B cell (primary cell): ENCODE measurements around the gene KIAA0825. TPM values are rescaled to one million over a fixed set of nuclear protein-coding genes. Genes with fewer than 3 reads are reported as not detected.

Experiments used
- ATAC-seq: fragments of 200-7000 bp; cut with Tn5 transposase; one replicate; pipeline ENCODE4 v1.10.0; 2021; ENCODE audit warnings: low read depth, mild to moderate bottlenecking, moderate number of reproducible peaks, moderate library complexity
- CTCF ChIA-PET: fragments of 350-600 bp; sonication (Branson Sonifier 250); formaldehyde crosslinking; loops from one replicate; lab custom pipeline; 2021; ENCODE audit warnings: antibody characterized with exemption, inconsistent platforms; lab: Charles Lee
- POLR2A ChIA-PET: fragments of 350-600 bp; sonication (Branson Sonifier 250); formaldehyde crosslinking; loops from one replicate; lab custom pipeline; 2021; ENCODE audit warnings: antibody characterized with exemption; lab: Charles Lee
- DNase-seq: peaks from one replicate; pipeline ENCODE4 v3.0.0; 2013
- H2AFZ ChIP-seq: 2 replicates; pipeline ENCODE4 v1.6.1; 2012; ENCODE audit warnings: mild to moderate bottlenecking, low read depth, low read length; ENCODE audit not compliant: insufficient read depth, poor library complexity, severe bottlenecking
- H3K27ac ChIP-seq, 2 donors: 1 replicate in 1 of 2; 2 replicates in 1 of 2; pipeline ENCODE4 v1.5.1; 2012 to 2013; ENCODE audit warnings: low read length in 2 of 2, mild to moderate bottlenecking in 2 of 2, moderate library complexity in 1 of 2
- H3K27me3 ChIP-seq, 4 experiments: fragments of 200-600 bp in 1 of 4; sonication (generic) in 1 of 4; replicated peaks in 1 of 4; 1 replicate in 2 of 4; 2 replicates in 2 of 4; pipeline versions ENCODE4 v1.6.1 to v1.7.0; 2013 to 2016; ENCODE audit warnings: low read length in 3 of 4, mild to moderate bottlenecking in 2 of 4, mixed read lengths in 1 of 4, moderate library complexity in 1 of 4; ENCODE audit not compliant: insufficient read depth in 4 of 4, control insufficient read depth in 3 of 4; ENCODE audit errors: control extremely low read depth in 1 of 4
- H3K36me3 ChIP-seq, 2 experiments: replicated peaks in 1 of 2; 1 replicate in 1 of 2; 2 replicates in 1 of 2; pipeline versions ENCODE4 v1.6.1 to v1.7.1; 2013; ENCODE audit warnings: low read length in 1 of 2; ENCODE audit not compliant: insufficient read depth in 2 of 2, control insufficient read depth in 1 of 2; ENCODE audit errors: control extremely low read depth in 1 of 2, extremely low read depth in 1 of 2
- H3K4me1 ChIP-seq, 2 donors: fragments of 200-600 bp in 1 of 2; sonication (generic) in 1 of 2; 1 replicate in 1 of 2; 2 replicates in 1 of 2; pipeline versions ENCODE4 v1.5.1 to v1.6.1; 2013 to 2017; ENCODE audit warnings: low read length in 2 of 2; ENCODE audit not compliant: control insufficient read depth in 2 of 2, insufficient read depth in 2 of 2
- H3K4me2 ChIP-seq: replicated peaks from 2 replicates; pipeline ENCODE3; 2012; ENCODE audit warnings: mild to moderate bottlenecking, low read depth, low read length; ENCODE audit not compliant: poor library complexity, severe bottlenecking
- H3K4me3 ChIP-seq, 5 experiments: fragments of 200-600 bp in 1 of 5; sonication (generic) in 1 of 5; 1 replicate in 3 of 5; 2 replicates in 2 of 5; pipeline versions ENCODE4 v1.5.1 to v1.7.0; 2011 to 2016; ENCODE audit warnings: low read length in 4 of 5, mild to moderate bottlenecking in 4 of 5, low read depth in 2 of 5, control low read depth in 1 of 5, moderate library complexity in 1 of 5; ENCODE audit not compliant: insufficient read depth in 1 of 5; ENCODE audit errors: control extremely low read depth in 1 of 5, extremely low read depth in 1 of 5
- H3K79me2 ChIP-seq: fragments of 200-600 bp; sonication (generic); one replicate; pipeline ENCODE4 v1.6.0; 2016; ENCODE audit warnings: low read length; ENCODE audit not compliant: control insufficient read depth, insufficient read depth
- H3K9ac ChIP-seq: fragments of 200-600 bp; sonication (generic); 2 replicates; pipeline ENCODE4 v1.6.1; 2017; ENCODE audit warnings: mild to moderate bottlenecking, low read length, moderate library complexity
- H3K9me3 ChIP-seq, 3 donors: one replicate each; pipeline versions ENCODE4 v1.6.1 to v1.7.1; 2013; ENCODE audit warnings: low read length in 2 of 3; ENCODE audit not compliant: control insufficient read depth in 2 of 3, insufficient read depth in 1 of 3; ENCODE audit errors: control extremely low read depth in 1 of 3
- H4K20me1 ChIP-seq: 2 replicates; pipeline ENCODE4 v1.6.0; 2012; ENCODE audit warnings: mild to moderate bottlenecking, low read length; ENCODE audit not compliant: insufficient read depth, control insufficient read depth, poor library complexity, severe bottlenecking
- H3K27ac Mint-ChIP-seq: one replicate; pipeline ENCODE4 v1.8.0; 2021; ENCODE audit warnings: mixed read lengths
- H3K27me3 Mint-ChIP-seq: one replicate; pipeline ENCODE4 v1.8.0; 2021; ENCODE audit warnings: mixed read lengths
- H3K4me1 Mint-ChIP-seq: one replicate; pipeline ENCODE4 v1.8.0; 2021; ENCODE audit warnings: mixed read lengths
- H3K4me3 Mint-ChIP-seq: one replicate; pipeline ENCODE4 v1.8.0; 2021; ENCODE audit warnings: mixed read lengths
- H3K9me3 Mint-ChIP-seq: one replicate; pipeline ENCODE4 v1.8.0; 2022; ENCODE audit warnings: mixed read lengths; ENCODE audit not compliant: insufficient read depth
- CTCF ChIP-seq: fragments of 200-600 bp; IDR thresholded peaks from one replicate; pipeline ENCODE4 v1.8.0; 2022; ENCODE audit warnings: antibody characterized with exemption, mild to moderate bottlenecking
- EZH2 ChIP-seq: IDR thresholded peaks from 2 replicates; pipeline ENCODE4 v1.6.1; 2012; ENCODE audit warnings: borderline replicate concordance, low read depth, mild to moderate bottlenecking, moderate library complexity, low read length; ENCODE audit not compliant: insufficient read depth, poor library complexity, severe bottlenecking
- WGBS: methylation state at CpG from one replicate; pipeline ENCODE4 v1.1.5; 2013; ENCODE audit warnings: missing lambda C conversion rate; ENCODE audit not compliant: insufficient coverage; 5-methylcytosine and 5-hydroxymethylcytosine counted together
- intact Hi-C: fragments of 100-400 bp; cut with micrococcal nuclease; formaldehyde crosslinking; loops from one replicate; pipeline ENCODE4 v1.10.0; 2022
- polyA plus RNA-seq: library from polyadenylated mRNA; depleted of rRNA; stranded (reverse); fragments of >200 nt; gene quantifications from 2 replicates; pipeline ENCODE4 v1.2.3, GENCODE V29; 2012
- total RNA-seq, 2 donors: library from RNA; stranded (reverse); fragments of 120-200 nt in 1 of 2; gene quantifications; 1 replicate in 1 of 2; 2 replicates in 1 of 2; pipeline versions ENCODE4 v1.2.3 to v1.2.4, GENCODE V29; 2013 to 2022

The KIAA0825 gene
- total and polyA plus RNA-seq, 2 donors (not counting 1 experiment from before 2014, with no cell fraction given): 0.43 to 2.7 TPM

DNA sequence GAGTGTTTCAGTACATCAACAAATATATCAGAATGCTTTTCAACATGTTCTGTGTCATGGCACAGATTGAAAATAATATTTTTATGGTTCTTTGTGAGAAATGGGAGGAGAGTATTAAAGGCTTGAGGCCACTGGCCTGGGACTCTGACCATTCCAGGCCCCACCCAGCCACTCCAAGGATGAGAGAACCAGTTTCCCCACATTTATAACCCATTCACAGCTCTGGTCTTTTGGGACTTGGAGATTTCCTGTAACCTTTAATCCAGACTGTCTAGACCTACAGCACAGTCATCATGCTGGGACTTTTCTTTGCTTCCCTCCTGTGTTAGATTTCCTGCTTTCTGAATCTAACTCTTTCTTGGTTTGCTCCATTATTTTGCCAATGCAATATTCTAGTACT lies 389.6 kb downstream of the KIAA0825 start:
- Mint-ChIP-seq H3K4me1 (no peaks in the 10 kb centered on the region), H3K27ac (no peak overlapping the region), H3K4me3 (no peak overlapping the region), H3K27me3 (no peaks in the 10 kb centered on the region), H3K9me3 (no peaks in the 10 kb centered on the region)
- Histone ChIP-seq H4K20me1 (no peaks in the 10 kb centered on the region), H3K9me3 (no peaks in the 10 kb centered on the region), H3K27ac (no peak overlapping the region), H3K4me1 (no peaks in the 10 kb centered on the region), H3K36me3 (no peaks in the 10 kb centered on the region), H3K79me2 (no peaks in the 10 kb centered on the region), H3K4me2 (no peak overlapping the region), H3K27me3 (no peaks in the 10 kb centered on the region), H2AFZ (no peak overlapping the region), H3K4me3 (no peak overlapping the region), H3K9ac (no peak overlapping the region)
- intact Hi-C loops: no loop called here
- POLR2A ChIA-PET: no interaction called here
- CTCF ChIA-PET: no interaction called here
- ATAC-seq: no peak
- DNase-seq: no peak
- no peak for TF ChIP-seq EZH2
- TF ChIP-seq CTCF: no peak

DNA sequence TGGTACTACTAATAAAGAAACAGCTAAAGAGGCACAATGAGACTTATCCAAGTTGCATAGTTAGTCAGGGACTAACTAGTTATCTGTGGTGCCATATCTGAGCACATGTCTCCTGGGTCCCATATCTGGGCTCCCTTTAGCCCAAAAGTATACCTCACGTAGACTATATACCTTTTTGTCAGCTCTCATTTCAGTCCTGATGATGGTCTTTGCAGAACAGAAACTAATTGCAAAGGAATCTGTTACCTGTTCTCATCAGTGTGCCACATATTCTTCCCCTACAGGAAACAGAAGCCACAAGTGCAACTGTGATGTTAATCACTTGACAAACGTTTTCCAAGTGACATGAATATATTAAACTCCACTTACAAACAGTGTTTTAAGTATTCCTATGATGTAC lies 395.2 kb downstream of the KIAA0825 start:
- intact Hi-C loops: no loop called here
- Histone ChIP-seq H3K4me3 (no peak overlapping the region), H2AFZ (no peak overlapping the region), H3K4me1 (no peaks in the 10 kb centered on the region), H3K27me3 (no peaks in the 10 kb centered on the region), H3K9me3 (no peaks in the 10 kb centered on the region), H3K36me3 (no peaks in the 10 kb centered on the region), H3K79me2 (no peaks in the 10 kb centered on the region), H3K27ac (no peak overlapping the region), H4K20me1 (no peaks in the 10 kb centered on the region), H3K4me2 (no peak overlapping the region), H3K9ac (no peak overlapping the region)
- Mint-ChIP-seq H3K27ac (no peak overlapping the region), H3K4me1 (no peaks in the 10 kb centered on the region), H3K9me3 (no peaks in the 10 kb centered on the region), H3K27me3 (no peaks in the 10 kb centered on the region), H3K4me3 (no peak overlapping the region)
- ChIA-PET POLR2A (no interaction called here), CTCF (no interaction called here)
- DNase-seq: no peak
- TF ChIP-seq EZH2 (no peak), CTCF (no peak)
- 8% methylated on average over 1 of the region's 2 CpGs for WGBS
- no peak for ATAC-seq
